HL-60 (cell line): Measurements from ENCODE around the gene SGSH.

Experiments
- CTCF ChIP-seq: IDR thresholded peaks from one replicate; pipeline ENCODE4 v1.5.1; 2011; ENCODE audit warnings: low read length, control low read depth, inconsistent platforms; ENCODE audit not compliant: insufficient read depth
- POLR2AphosphoS5 ChIP-seq: IDR thresholded peaks from 2 replicates; pipeline ENCODE4 v1.6.1; 2012; ENCODE audit warnings: low read depth
- REST ChIP-seq: IDR thresholded peaks from 2 replicates; pipeline ENCODE4 v1.6.1; 2012; ENCODE audit warnings: low read depth; ENCODE audit not compliant: insufficient replicate concordance

- no peak for TF ChIP-seq CTCF
- TF ChIP-seq POLR2AphosphoS5, result no peak
- no peak for TF ChIP-seq REST
Measured at GRCh38 chr17:80212511-80212910, 7.6 kb downstream of the SGSH start.
